Calu3 (cell line): ENCODE measurements around the gene AAGAB. TPM values are rescaled to one million over a fixed set of nuclear protein-coding genes. Genes with fewer than 3 reads are reported as not detected.
A peak's percentile ranks its signal among the peaks of the same experiment; 100 is the strongest.

Source experiments
- BruUV-seq: library from RNA; stranded (reverse); fragments of 400-500 nt; replicated peaks from 2 replicates; lab custom pipeline; 2021; lab: Mats Ljungman, UMichigan
- CTCF ChIA-PET: fragments of 300-600 bp; sonication (Branson Sonifier 250); formaldehyde crosslinking; loops from one replicate; lab custom pipeline; 2022; ENCODE audit warnings: antibody characterized with exemption; lab: Charles Lee
- DNase-seq: peaks from one replicate; pipeline ENCODE4 v3.0.0; 2022
- H3K27ac Mint-ChIP-seq: one replicate; pipeline ENCODE4 v1.8.0; 2022; ENCODE audit warnings: mixed read lengths; ENCODE audit not compliant: unreplicated experiment
- H3K27me3 Mint-ChIP-seq: one replicate; pipeline ENCODE4 v1.8.0; 2022; ENCODE audit warnings: mixed read lengths; ENCODE audit not compliant: unreplicated experiment
- H3K36me3 Mint-ChIP-seq: one replicate; pipeline ENCODE4 v1.8.0; 2022; ENCODE audit warnings: mild to moderate bottlenecking, moderate library complexity, mixed read lengths; ENCODE audit not compliant: insufficient read depth, unreplicated experiment
- H3K4me1 Mint-ChIP-seq: one replicate; pipeline ENCODE4 v1.8.0; 2022; ENCODE audit warnings: mild to moderate bottlenecking, low read depth, mixed read lengths; ENCODE audit not compliant: unreplicated experiment
- H3K4me3 Mint-ChIP-seq: one replicate; pipeline ENCODE4 v1.8.0; 2022; ENCODE audit warnings: mild to moderate bottlenecking, low read depth, moderate library complexity, mixed read lengths; ENCODE audit not compliant: unreplicated experiment
- H3K9me3 Mint-ChIP-seq: one replicate; pipeline ENCODE4 v1.8.0; 2022; ENCODE audit warnings: low read depth, mixed read lengths; ENCODE audit not compliant: unreplicated experiment
- CTCF ChIP-seq: fragments of 200-600 bp; IDR thresholded peaks from one replicate; pipeline ENCODE4 v1.8.0; 2022; ENCODE audit warnings: antibody characterized with exemption; ENCODE audit not compliant: unreplicated experiment
- intact Hi-C: fragments of 100-400 bp; cut with micrococcal nuclease; formaldehyde crosslinking; loops from one replicate; pipeline ENCODE4 v1.10.0; 2022; ENCODE audit not compliant: unreplicated experiment
- total RNA-seq: library from RNA; stranded (reverse); gene quantifications from 2 replicates; pipeline ENCODE4 v1.2.3, GENCODE V29; 2022

The AAGAB gene
- total RNA-seq, 1 experiment from 2014 or later: 68.1 TPM

DNA sequence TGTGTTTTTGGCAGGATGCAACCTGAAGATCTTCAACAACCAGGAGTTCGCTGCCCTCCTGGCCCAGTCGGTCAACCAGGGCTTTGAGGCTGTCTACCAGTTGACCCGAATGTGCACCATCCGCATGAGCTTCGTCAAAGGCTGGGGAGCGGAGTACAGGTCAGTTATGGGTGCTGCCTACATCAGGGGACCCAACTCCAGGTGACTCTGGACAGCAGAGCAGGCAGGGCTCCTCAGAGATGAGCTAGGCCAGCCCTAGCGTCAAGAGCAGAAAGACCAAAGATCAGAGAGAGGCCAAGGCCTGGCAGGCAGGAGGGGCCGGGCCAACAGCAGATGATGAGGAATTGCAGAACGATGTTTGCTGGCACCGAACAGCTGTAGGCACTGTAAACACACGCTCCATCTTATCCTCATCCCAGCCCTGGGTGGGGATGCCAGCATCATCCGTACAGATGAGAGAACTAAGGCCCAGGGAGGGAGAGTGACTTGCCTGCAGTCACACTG lies 67.1 kb downstream of the AAGAB start:
- Mint-ChIP-seq H3K27ac (peak overlapping the region; percentile 3), H3K4me3 (no peak overlapping the region), H3K9me3 (no peaks in the 10 kb centered on the region), H3K27me3 (no peaks in the 10 kb centered on the region), H3K36me3 (peaks cover 94% of the 10 kb centered on the region), H3K4me1 (peaks cover 7% of the 10 kb centered on the region)
- CTCF ChIA-PET: no interaction called here
- TF ChIP-seq CTCF: no peak
- no peak for DNase-seq
- BruUV-seq: no TSS peak
- intact Hi-C loops: no loop called here

GRCh38 chr15:67186688-67187087 lies 67.8 kb downstream of the AAGAB start:
- Mint-ChIP-seq H3K4me3 (no peak overlapping the region), H3K36me3 (peaks cover 94% of the 10 kb centered on the region), H3K27ac (peak overlapping the region; percentile 3), H3K4me1 (peaks cover 7% of the 10 kb centered on the region), H3K9me3 (no peaks in the 10 kb centered on the region), H3K27me3 (no peaks in the 10 kb centered on the region)
- no TSS peak for BruUV-seq
- CTCF ChIA-PET: interaction anchor here (1.5 kb wide), 1 partner anchor 12 kb away, joined by 3 read pairs; no protein-coding TSS in a partner anchor
- TF ChIP-seq CTCF: no peak
- DNase-seq: no peak
- intact Hi-C loops: no loop called here

- no TSS peak for BruUV-seq
- DNase-seq: no peak
- no peak overlapping the region for H3K4me3 Mint-ChIP-seq
- no peaks in the 10 kb centered on the region for H3K27me3 Mint-ChIP-seq
- peaks cover 96% of the 10 kb centered on the region for H3K36me3 Mint-ChIP-seq
- peak overlapping the region; percentile 54 for H3K27ac Mint-ChIP-seq
- TF ChIP-seq CTCF: no peak
- no peaks in the 10 kb centered on the region for H3K9me3 Mint-ChIP-seq
- peaks cover 7% of the 10 kb centered on the region for H3K4me1 Mint-ChIP-seq
- intact Hi-C loops: no loop called here
- CTCF ChIA-PET: interaction anchor here (1.5 kb wide), 1 partner anchor 11 kb away, joined by 3 read pairs; no protein-coding TSS in a partner anchor
Observed at GRCh38 chr15:67186226-67186649, 68.2 kb downstream of the AAGAB start.

DNA sequence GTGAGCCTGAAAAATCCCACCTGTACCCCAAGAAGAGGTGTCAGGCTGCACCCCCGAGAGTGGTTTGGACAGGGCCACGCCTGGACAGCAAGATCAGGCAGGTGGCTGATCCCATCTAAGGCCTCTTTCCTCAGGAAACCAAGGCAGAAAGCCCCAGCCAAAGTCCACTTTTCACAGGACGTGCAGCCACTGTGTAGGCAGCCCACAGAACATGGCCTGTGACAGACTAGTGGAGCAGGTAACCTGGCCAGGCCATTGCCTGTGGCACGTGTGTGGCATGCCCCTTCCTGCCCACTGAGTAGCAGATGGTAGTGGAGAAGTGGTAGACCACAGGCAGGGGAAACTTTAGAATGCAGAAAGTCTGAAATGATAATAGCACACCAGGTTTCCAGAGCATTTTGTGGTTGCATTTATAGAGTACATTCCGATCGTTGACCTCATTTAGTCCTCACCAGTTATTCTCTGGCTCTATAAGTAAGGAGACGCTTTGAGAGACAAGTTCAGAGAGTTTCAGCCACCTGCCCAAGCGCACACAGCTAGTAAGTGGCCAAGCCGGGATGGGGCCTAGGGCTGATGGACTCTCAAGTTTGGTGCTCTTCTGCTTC lies 68.7 kb downstream of the AAGAB start:
- Mint-ChIP-seq H3K27ac (peak overlapping the region; percentile 54), H3K4me3 (no peak overlapping the region), H3K9me3 (no peaks in the 10 kb centered on the region), H3K36me3 (peaks cover 91% of the 10 kb centered on the region), H3K4me1 (peaks cover 7% of the 10 kb centered on the region), H3K27me3 (no peaks in the 10 kb centered on the region)
- BruUV-seq: no TSS peak
- intact Hi-C loops: no loop called here
- DNase-seq: no peak
- no peak for TF ChIP-seq CTCF
- CTCF ChIA-PET: interaction anchor here (1.5 kb wide), 1 partner anchor 11 kb away, joined by 3 read pairs; no protein-coding TSS in a partner anchor
